ENCODE measurements around the gene BAHCC1.

BAHCC1 gene

DNA sequence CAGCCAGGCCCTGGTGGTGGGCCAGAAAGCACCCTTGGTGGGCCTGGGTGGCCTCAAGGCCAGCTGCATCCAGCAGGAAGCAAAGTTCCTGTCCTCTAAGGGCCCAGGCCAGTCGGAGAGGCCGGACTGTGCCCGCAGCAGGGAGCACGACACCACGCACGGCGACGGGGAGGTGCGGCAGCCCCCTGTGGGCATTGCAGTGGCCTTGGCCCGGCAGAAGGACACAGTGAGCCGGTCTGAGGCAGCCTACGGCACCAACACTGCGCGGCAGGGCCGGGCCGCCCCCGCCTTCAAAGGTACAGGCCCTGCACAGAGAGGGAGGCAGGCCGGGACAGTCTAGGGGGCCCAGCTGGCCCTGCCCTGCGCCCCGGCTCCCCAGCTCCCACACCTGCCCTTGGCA, 48.0 kb downstream of the BAHCC1 start:
- DNase-seq (ENCODE audit: low spot score): no peak

DNA sequence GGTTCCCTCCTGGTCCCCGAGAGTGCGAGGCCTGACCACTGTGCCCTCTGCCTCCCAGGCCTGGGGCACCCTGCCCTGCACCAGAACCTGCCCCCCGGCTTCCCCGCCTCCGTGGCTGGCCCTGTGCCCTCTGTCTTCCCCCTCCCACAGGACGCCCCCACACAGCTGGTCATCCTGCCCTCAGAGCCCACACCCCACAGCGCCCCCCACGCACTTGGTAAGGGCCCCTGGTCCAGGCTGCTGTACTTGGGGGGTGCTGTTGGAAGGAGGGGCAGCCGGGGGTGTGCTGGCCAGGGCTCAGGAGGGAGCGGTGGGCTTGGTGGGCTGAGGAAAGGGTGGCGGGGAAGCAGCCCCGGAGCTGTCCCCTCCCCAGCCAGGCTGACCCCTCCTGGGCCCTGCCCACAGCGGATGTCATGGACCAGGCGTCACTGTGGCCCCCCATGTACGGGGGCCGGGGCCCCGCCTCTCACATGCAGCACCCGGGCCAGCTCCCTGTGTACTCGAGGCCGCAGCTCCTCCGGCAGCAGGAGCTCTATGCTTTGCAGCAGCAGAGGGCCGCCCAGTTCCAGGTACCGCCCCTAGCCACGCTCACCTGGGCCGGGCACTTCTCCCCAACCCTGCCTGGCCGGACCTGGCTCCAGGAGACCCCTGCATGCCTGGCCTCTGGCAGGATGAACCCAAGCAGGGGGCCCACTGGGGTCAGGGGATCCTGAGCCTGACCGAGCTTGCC, 49.5 kb downstream of the BAHCC1 start:
- no peak for DNase-seq (ENCODE audit: low spot score)

DNA sequence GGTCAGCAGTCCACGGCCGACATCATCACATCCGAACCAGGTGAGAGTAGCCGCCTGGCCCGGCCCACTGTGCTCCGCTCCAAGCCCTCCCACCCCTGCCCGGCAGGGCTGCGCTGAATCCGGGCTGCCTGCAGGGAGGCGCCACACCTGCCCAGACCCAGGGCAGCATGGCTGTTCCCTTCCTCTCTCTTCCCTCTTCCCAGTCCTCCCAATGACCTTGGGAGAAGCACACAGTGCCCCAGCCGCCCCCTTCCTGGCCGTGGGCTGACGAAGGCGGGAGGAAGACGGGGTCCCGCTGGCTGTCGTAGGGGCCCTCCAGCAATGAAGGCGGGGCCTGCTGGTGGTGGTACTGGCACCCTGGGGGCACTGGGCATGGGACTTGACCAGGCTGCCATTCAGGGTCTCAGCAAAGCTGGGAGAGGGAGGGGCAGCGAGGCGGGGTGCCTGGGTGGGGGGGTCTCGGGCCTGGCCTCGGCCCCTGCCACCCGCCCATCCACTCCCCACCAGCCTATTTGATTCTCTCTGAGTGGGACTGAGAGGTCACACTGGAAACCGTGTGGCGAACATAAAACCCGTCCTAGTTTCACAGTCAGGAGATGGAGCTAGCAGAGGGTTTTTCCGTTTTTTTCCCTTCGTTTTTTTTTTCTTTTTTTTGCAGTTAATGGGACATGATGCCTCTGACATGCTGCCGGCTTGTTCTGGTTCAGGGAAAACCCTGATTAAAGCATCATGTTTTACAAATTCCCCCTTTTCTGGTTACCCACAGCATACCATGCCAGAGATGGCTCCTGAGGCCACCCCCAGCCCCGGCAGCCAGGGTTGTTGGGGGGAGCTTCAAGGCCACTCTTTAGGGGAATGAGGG, 50.6 kb downstream of the BAHCC1 start:
- no peak for DNase-seq (ENCODE audit: low spot score)

DNA sequence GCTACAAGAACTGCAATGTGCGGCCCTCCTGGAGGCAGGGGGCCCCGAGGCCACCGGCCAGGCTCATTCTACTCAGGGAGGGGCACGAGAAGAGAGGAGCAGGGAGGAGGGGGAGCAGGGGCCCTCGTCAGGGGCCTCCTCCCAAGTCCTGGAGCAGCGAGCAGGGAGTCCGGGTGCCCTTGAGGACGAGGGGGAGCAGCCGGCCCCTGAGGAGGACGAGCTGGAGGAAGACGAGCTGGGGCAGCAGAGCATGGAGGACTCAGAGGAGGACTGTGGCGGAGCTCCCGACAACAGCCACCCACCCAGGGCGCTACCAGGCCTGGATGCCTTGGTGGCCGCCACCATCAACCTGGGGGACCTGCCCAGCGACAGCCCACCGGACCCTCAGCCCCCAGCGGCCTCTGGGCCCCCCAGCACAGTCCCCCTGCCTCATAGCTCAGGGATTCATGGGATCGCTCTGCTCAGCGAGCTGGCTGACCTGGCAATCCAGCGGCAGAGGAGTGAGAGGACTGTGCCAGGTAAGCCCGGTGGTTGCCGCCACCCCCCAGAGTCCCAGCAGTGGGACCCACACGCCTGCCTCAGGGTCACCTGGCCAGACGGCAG, 52.2 kb downstream of the BAHCC1 start:
- no peak for DNase-seq (ENCODE audit: low spot score)

DNA sequence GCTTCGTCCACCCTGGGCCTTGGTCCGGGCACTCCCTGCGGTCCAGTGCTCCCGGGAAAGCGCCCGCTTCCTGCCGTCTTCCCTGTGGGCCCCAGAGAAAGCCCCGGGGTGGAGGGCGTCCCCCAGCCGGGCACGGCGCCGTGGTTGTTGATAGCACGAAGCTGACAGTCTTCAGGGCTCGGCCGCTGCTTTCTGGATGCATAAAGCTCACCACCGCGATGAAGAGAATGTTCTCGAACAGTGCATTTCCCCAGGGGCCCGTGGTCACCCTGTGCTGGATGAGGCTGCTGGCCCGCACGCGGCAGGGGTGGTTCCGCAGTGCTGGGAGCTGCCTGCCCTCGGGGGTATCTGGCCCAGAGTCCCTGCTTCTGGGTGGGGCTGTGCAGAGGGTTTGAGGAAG, 53.2 kb downstream of the BAHCC1 start:
- DNase-seq (ENCODE audit: low spot score): no peak

DNA sequence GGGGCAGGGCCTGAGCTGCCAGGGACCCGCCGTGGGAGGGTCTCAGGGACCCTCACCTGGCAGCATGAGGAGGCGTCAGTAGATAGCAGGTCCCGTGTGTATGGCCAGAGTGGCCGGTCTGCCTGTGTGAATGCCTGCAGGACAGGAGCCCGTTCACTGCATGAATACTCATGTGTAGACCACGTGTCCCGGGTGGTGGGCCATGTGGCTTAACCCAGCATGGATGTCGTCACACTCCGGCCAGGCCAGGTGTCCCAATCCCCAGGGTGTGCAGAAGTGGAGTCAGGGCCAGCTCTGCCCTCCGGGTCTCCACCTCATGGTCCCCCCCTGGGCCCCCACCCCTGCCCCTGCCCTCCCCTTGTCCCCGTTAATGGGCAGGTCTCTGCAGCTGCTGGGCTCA, 53.7 kb downstream of the BAHCC1 start:
- DNase-seq (ENCODE audit: low spot score): no peak

DNA sequence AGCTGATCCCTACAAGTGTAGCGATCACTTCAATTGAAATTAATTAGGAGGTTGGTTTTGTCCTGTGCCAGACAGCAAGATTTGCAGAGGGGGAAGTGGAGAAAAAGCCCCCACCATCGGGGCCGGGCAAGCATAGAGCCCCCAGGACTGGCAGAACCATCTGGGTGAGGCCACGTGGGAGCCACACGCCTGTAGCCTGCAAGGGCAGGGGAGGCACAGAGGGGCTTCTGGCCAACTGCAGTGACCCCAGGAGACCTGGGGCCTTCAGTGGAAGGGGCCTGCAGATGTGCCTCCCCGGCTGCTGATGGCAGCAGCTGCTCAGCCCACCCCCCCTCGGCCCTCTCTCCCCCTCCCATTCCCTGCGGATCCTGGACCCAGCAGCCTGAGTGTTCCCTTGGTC, 54.1 kb downstream of the BAHCC1 start:
- no peak for DNase-seq (ENCODE audit: low spot score)

DNA sequence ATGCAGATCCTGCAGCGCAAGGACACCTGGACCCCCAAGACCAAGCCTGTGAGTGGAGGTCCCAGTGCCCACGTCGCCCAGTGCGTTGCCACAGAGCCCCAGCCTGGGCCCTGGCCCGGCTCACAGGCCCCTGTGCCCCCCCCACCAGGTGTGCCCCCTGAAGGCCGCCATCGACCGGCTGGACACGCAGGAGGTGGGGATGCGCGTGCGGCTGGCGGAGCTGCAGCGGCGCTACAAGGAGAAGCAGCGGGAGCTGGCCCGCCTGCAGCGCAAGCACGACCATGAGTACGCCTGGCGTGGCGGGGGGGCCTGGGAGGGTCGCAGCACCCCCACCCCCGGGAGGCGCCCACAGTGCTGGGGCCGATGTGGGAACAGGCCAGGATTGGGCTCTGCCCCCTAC, 56.6 kb downstream of the BAHCC1 start:
- DNase-seq (ENCODE audit: low spot score): no peak

DNA sequence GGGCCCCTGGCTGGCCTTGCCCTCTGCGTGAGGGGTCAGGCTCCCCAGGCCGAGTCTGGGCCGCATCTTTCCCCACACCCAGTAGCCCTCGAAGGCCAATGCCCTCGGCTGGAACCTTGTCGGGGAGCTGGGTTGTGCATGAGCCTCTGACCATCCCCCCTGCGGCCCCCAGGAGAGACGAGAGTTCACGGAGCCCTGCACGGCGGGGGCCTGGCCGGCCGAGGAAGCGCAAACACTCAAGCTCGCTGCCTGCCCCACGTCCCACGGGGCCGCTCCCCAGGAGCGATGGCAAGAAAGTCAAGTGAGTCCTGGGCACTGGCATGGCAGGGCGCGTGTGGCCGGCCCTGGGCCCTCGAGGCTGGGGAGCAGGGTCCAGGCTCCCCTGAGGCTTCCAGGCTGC, 57.3 kb downstream of the BAHCC1 start:
- DNase-seq (ENCODE audit: low spot score): no peak

DNA sequence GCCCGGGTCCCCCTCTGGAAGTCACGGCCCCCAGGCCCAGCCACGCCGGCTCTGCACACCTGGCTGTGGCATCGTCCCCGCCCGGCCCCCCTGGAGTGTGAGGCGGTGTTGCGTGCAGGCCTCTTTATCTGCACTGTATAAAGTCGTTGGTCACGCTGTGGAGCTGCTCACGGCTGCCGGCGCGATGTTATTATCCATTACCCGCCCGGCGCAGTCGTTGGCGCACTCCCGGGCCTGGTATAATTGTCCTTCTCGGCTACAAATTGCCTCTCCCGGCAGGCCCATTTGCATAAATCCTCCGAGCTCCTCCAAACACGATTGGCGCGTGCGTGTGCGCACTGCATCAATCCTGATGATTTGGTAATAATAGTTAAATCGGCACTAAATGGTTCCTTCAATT, 57.8 kb downstream of the BAHCC1 start:
- no peak for DNase-seq (ENCODE audit: low spot score)

DNA sequence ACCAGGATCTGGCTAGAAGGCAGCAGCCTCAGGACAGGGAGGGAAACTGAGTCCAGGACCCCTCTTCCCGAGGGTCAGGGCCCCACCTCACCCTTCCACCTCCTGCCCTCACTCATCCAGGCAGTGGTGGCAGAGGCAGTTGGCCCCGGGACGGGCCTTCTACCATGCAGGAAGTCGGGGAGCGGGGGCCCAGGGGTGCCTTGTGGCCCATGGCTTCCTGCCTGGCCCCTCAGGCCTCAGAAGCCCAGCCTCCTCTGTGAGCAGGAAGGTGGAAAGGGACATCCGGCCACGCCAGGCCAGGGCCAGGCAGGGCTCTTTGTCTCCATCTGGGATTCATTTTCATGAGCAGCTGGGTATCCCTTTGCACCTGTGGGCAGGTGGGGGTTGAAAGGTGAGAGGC, 58.5 kb downstream of the BAHCC1 start:
- no peak for DNase-seq (ENCODE audit: low spot score)

DNA sequence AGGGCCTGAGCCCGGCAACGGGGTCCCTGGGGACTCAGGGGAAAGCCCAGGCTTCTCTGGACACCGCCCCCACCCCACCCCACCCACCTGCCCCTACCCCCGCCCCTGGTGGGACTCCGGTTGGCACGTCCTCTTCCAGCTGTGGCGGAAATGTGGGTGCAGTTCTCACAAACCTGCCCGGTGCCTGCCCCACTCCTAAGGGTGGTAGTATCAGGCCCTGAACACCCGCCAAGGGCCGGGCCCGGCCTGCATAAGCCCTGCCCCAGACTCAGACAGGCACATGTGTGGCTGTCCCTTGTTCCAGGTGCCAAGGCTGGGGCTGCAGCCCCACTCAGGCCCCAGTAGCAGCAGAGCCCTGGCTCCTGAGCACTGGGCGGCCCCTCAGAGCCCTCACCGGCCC, 59.2 kb downstream of the BAHCC1 start:
- DNase-seq (ENCODE audit: low spot score): no peak

DNA sequence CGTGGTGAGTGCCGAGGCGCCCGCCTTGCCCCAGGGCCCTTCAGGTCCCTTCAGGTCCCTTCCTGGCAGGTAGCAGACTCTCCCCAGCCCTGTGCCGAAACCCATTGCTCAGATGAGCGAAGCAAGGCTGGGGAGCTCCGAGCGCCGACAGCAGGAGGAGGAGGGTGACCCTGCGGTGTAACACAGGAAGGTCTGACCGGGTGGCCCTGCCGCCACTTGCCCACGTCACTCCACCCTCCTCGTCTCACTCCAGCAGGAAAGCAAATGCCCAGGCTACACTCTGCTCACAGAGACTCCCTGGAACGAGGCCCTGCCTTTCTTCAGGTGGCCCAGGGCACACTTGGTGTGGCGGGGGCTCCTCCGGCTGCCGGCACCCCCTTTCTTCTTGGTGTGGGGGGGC, 60.1 kb downstream of the BAHCC1 start:
- DNase-seq (ENCODE audit: low spot score): no peak

DNA sequence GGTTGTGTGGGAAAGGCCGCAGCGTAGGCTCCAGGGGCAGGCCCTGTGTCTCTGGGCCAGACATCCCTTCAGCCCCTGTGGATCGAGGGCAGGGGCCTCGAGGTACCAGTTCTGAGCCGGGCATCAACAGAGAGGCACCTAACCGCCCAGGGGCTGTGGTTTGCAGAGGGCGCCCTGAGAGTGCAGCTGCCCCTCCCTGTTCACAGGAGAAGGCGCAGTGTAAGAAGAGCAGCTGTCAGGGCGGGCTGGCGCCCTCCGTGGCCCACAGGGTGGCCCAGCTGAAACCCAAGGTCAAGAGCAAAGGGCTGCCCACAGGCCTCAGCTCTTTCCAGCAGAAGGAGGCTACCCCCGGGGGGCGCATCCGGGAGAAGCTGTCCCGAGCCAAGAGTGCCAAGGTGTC, 60.8 kb downstream of the BAHCC1 start:
- no peak for DNase-seq (ENCODE audit: low spot score)

DNA sequence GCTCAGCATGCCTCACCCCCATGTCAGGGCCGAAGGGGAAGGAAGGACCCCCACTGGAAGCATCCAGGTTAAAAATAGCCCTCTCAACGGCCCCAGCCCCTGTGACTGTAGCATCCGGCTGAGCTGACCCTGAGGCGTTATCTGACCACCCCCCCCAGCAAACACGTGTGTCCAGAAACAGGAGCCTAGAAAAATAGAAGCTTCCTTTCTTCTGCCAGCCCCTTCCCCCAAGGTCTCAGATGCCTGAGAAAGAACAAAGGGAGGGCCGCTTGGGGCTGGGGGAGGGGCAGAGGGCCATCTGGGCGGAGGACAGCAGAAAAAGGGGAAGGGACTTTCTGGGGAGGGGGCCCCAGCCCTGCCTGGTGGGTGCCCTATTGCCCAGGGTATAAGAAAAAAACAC, 61.5 kb downstream of the BAHCC1 start:
- no peak for DNase-seq (ENCODE audit: low spot score)

DNA sequence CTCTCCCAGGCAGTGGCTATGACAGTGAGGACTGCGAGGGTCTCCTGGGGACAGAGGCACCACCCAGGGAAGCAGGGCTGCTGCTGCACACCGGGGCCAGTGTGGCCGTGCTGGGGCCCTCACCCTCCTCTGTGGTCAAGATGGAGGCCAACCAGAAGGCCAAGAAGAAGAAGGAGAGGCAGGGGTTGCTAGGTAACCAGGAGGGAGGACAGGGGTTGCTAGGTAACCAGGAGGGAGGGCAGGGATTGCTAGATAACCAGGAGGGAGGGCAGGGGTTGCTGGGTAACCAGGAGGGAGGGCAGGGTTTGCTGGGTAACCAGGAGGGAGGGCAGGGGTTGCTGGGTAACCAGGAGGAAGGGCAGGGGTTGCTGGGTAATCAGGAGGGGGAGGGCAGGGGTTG, 62.1 kb downstream of the BAHCC1 start:
- no peak for DNase-seq (ENCODE audit: low spot score)

DNA sequence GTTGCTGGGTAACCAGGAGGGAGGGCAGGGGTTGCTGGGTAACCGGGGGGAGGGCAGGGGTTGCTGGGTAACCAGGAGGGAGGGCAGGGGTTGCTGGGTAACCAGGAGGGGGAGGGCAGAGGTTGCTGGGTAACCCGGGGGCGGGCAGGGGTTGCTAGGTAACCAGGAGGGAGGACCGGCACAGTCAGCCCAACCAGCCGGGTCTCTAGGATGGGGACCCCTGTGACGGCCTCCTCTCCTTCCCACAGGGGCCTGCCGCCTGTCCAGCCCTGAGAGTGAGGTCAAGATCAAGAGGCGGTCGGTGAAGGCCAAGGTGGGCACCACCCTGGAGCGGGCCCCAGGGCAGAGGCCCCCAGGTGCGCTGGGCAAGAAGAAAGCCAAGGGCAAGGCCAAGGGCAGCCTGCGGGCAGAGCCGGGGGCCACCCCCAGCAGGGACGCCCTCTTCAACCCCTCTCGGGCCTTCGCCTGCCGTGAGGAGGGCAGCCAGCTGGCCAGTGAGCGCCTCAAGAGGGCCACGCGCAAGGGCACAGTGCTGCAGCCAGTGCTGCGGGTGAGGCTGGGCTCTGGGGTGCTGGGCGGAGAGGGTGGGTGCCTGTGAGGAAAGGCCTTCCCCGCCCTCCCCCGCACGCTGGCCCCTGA, 62.8 kb downstream of the BAHCC1 start:
- DNase-seq (ENCODE audit: low spot score): no peak

DNA sequence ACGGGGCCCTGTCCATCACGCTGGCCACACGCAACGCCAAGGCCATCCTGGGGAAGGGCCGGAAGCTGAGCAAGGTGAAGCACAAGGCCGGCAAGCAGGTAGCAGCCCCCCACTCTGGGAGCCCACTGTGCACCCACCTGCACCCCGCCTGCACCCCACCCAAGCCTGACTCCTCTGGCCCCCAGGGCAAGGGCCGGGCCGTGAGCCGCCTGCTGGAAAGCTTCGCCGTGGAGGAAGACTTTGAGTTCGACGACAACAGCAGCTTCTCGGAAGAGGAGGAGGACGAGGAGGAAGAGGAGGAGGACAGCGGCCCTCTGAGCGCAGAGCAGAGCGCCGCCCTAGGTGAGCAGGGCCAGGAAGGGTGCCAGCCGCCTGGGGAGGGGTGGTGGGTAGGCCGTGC, 63.4 kb downstream of the BAHCC1 start:
- no peak for DNase-seq (ENCODE audit: low spot score)

DNA sequence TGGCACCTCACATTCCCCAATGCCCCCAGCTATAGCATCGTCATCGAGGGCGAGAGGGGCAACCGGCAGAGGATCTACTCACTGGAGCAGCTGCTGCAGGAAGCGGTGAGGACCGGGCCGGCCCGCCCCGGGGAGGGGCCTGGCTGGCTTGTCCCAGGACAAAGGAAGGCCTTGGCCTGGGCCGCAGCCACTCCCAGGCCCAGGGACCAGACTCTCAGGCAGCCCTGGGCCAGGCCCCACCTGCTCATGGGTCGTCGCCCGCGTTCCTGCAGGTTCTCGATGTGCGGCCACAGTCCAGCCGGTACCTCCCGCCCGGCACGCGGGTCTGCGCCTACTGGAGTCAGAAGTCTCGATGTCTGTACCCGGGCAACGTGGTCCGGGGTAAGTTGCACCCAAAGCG, 64.0 kb downstream of the BAHCC1 start:
- DNase-seq (ENCODE audit: low spot score): no peak

DNA sequence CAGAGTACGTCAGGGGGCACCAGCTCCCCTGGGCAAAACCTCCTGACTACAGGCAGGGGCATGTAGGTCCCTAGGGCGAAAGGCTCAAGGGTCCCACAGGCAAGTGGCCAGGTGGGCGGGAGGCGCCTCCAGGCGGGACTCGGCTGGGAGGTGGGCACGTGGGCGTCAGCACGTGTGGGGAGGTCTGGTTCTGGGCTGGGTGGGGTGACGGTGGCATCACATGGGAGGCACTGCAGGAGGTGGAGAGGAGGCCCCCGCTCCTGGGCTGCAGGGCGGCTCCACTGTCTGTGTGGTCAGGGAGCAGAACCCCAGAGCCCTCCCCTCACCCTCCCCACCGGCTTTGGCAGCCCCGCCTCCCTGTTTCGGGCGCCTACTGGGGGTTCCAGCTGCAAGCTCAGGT, 64.6 kb downstream of the BAHCC1 start:
- no peak for DNase-seq (ENCODE audit: low spot score)

DNA sequence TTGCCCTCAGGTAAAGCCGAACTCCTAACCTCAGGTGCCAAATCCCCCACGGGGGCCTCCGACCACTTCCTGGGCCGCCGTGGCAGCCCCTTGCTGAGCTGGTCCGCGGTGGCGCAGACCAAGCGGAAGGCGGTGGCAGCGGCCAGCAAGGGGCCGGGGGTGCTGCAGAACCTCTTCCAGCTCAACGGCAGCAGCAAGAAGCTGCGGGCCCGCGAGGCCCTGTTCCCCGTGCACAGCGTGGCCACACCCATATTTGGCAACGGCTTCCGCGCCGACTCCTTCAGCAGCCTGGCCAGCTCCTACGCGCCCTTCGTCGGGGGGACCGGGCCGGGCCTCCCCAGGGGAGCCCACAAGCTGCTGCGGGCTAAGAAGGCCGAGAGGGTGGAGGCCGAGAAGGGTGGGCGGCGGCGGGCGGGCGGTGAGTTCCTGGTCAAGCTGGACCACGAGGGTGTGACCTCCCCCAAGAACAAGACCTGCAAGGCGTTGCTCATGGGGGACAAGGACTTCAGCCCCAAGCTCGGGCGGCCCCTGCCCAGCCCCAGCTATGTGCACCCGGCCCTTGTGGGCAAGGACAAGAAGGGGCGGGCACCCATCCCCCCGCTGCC, 65.7 kb downstream of the BAHCC1 start:
- DNase-seq (ENCODE audit: low spot score): no peak
